SIG-M5 treated with dmso at 0.1 percent for 504 hours (cell line): ENCODE results near the gene ANAPC2.

Experiments
- DNase-seq: peaks from one replicate; lab custom pipeline; 2025; ENCODE audit not compliant: unreplicated experiment; lab: John Stamatoyannopoulos, UW

ANAPC2 gene, protein sequence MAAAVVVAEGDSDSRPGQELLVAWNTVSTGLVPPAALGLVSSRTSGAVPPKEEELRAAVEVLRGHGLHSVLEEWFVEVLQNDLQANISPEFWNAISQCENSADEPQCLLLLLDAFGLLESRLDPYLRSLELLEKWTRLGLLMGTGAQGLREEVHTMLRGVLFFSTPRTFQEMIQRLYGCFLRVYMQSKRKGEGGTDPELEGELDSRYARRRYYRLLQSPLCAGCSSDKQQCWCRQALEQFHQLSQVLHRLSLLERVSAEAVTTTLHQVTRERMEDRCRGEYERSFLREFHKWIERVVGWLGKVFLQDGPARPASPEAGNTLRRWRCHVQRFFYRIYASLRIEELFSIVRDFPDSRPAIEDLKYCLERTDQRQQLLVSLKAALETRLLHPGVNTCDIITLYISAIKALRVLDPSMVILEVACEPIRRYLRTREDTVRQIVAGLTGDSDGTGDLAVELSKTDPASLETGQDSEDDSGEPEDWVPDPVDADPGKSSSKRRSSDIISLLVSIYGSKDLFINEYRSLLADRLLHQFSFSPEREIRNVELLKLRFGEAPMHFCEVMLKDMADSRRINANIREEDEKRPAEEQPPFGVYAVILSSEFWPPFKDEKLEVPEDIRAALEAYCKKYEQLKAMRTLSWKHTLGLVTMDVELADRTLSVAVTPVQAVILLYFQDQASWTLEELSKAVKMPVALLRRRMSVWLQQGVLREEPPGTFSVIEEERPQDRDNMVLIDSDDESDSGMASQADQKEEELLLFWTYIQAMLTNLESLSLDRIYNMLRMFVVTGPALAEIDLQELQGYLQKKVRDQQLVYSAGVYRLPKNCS

DNA sequence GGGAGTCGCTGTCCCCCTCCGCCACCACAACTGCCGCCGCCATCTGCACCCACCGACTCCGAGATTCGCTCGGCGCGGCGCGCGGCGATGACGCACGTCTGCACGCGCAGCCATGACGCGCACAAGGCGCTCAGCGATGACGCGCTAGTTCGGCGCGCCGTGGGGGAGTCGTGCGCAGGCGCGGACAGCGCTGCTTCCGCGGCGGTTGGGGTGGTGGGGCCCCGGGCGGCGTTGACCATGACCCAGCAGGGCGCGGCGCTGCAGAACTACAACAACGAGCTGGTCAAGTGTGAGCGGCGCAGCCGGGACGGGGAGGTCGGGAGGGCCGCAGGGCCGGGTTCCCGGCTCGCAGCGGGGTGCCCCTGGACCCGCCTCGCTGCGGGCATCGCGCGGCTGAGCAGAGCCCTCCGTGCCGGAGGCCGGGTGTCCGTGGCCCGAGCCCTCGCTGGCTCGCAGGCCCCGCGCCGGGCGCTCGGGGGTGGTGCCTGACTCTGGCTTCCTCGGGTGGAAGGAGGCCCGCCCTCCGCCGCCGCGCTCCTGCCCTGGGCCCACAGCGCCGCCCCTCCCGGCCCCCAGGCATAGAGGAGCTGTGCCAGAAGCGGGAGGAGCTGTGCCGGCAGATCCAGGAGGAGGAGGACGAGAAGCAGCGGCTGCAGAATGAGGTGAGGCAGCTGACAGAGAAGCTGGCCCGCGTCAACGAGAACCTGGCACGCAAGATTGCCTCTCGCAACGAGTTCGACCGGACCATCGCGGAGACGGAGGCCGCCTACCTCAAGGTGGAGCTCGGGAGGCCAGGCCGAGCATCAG is at the start of gene ANAPC2, which contains the start of gene SSNA1:
ANAPC2 (minus strand) TSS at position 71 of the 807 bp plus-strand sequence; CDS start at position 43, 28 bp downstream.
SSNA1 (plus strand) TSS at position 187 of the 807 bp plus-strand sequence; CDS start at position 238, 51 bp downstream.
- peak; percentile 80 for DNase-seq

DNA sequence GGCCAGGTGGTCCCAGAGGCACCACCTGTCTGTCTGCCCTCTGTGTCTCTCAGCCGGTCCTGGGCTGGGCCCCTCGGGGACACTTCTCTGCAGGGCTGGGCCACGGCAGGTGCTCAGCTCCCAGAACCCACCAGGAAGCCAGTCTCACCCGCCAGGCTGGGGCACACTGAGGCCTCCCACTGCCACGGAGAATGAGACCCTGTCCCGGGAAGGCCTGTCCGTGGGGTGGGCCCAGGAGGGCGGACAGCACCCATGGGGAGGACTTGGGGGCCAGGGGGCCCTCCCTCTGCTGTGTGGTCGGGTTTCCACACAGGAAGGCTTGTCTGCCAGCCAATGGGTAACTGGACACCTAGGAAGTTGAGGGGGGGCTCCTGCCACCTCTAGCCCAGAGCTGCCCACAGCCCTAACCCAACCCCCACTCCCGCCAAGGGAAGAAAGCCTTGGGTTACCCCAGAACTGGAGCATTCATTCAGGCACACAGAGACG is 48.6 kb upstream of the ANAPC2 start:
- no peak for DNase-seq

DNA sequence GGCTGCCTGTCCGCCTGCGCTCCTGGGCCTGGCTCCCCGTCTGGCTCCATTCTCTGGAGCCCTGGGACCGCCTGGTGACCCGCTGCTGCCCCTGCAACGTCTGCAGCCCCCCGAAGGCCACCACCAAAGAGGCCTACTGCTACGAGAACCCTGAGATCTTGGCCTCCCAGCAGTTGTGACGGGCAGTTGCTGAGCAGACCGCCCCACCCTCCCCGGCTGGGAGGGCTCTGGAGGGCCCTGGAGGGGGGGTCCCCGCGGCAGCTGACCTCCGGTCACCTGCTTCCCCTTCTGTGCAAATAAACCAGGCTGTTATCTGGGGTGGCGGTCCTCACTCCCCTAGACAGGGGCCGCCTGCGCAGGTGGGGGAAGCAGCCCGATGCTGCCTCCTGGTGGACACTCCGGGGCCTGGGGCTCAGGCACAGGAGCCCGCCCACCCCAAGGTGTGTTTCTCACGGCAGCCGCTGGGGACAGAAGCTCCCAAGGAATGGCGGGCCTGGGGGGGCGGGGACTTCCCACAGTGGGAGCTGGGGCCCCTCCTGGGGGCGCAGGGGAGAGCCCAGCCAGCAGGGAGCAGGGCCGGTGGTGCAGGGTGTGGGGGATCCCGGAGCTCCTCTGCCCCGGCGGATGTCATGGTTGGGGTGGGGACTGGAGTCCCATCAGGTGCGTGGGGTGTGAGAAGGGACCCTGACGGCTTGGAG is 48.0 kb upstream of the ANAPC2 start:
- DNase-seq = peak; percentile 71

DNA sequence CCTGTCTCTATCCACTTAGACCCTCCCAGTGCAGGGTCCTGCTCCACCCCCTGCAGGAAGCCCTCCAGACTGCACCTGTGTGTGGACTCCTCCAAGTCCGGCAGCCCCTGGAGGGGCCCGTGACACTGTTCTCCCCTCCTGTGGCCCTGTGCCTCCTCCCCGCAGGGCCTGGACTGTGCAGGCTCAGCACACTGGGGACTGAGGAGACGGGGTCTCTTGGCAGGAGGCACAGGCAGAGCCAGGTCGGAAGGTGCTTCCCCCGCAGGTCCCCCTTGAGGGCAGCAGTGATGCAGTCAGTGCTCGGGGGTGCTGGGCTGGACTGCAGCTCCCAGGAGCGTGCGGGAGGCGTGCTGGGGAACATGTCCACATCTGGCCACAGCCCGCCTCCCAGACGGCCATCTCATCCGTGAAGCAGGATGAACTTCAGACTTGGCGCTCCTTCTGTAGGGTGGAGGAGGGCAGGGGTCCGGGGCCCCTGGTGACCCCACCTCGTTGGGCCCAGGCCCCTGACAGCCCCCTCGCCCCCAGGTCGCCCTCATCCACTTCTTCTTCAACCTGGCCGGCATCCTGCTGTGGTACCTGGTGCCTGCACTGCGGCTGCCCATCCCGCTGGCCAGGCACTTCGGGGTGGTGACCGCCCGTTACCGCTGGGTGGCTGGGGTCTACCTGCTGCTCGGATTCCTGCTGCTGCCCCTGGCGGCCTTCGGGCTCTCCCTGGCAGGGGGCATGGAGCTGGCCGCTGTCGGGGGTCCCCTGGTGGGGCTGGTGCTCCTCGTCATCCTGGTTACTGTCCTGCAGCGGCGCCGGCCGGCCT is 47.3 kb upstream of the ANAPC2 start:
- no peak for DNase-seq

DNA sequence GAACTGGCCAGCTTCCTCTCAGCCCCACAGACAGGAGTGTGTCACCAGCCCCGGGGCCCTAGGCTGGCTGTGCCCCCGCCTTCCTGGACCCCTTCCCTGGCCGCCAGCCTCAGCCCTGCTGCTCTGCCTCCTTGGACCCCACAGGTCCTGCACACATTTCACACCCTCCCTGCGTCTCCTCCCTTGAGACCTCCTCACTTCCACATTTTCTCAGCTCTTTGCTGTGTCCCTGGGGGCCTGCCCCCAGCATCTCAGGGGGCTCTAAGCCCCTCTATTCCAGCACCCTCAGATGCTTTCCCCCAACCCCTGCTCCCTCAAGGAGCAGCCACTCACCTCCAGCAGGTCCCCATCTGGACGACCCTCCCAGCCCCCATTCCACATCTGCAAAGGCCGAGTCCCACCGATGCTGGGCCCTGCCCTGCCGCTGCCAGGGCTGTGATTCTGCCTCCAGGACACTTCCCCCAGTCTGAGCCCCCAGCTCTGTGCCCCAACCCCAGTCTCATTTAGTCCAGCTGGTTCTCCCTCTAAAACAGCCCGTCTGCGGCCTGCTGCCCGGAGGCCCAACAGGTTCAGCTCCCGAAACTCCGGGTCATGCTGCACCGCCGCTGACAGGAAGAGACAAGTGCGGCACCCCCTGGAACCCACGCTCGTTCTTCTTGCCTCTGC is 46.5 kb upstream of the ANAPC2 start:
- no peak for DNase-seq

DNA sequence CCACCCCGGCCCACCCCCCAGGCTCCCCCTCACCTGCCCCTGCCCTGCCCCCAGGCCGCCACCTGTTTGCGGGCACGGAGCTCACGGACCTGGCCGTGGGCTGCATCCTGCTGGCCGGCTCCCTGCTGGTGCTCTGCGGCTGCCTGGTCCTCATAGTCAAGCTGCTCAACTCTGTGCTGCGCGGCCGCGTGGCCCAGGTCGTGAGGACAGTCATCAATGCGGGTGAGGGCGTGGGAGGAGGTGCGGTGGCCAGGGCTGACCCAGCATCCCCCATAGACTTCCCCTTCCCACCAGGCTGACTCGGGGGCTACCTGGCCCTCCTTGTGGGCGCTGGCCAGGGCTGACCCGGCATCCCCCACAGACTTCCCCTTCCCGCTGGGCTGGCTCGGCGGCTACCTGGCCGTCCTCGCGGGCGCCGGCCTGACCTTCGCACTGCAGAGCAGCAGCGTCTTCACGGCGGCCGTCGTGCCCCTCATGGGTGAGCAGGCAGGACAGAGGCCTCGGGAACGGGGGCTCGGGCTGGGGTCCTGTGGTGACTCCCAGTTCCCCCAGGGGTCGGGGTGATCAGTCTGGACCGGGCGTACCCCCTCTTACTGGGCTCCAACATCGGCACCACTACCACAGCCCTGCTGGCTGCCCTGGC is 45.8 kb upstream of the ANAPC2 start:
- DNase-seq = no peak

DNA sequence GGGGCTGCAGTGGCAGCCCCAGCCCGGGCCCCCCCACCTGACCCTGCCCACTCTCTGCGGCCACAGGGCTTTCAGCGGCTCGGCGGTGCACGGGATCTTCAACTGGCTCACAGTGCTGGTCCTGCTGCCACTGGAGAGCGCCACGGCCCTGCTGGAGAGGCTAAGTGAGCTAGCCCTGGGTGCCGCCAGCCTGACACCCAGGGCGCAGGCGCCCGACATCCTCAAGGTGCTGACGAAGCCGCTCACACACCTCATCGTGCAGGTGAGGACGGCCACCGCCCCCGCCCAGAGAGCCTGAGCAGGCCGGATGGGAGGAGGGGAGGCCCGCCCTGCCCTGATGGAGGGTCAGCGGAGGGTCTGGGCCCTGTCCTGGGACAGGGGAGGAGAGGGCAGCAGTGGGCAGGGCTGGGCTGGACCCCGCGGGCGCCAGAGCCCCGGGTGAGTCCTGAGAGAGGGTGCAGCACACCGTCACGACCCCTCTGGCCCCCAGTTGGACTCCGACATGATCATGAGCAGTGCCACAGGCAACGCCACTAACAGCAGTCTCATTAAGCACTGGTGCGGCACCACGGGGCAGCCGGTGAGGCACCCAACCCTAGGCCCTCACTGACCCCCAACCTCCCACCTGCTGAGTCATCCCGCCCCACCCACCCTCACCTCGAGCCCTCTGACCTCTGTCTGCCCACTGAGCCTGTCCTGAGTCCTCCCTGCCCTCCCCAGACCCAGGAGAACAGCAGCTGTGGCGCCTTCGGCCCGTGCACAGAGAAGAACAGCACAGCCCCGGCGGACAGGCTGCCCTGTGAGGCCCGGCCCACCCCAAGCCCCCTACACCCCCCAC is 45.0 kb upstream of the ANAPC2 start:
- no peak for DNase-seq

DNA sequence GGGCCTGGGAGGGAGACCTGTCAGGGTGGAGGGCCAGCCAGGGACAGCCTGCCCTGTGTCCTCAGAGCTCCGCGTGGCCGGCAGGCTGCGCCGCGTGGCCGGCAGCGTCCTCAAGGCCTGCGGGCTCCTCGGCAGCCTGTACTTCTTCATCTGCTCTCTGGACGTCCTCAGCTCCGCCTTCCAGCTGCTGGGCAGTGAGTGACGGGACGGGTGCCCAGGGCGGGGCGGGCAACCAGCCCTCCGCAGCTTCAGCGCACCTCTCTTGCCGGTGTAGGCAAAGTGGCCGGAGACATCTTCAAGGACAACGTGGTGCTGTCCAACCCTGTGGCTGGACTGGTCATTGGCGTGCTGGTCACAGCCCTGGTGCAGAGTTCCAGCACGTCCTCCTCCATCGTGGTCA is 44.1 kb upstream of the ANAPC2 start:
- DNase-seq = no peak

DNA sequence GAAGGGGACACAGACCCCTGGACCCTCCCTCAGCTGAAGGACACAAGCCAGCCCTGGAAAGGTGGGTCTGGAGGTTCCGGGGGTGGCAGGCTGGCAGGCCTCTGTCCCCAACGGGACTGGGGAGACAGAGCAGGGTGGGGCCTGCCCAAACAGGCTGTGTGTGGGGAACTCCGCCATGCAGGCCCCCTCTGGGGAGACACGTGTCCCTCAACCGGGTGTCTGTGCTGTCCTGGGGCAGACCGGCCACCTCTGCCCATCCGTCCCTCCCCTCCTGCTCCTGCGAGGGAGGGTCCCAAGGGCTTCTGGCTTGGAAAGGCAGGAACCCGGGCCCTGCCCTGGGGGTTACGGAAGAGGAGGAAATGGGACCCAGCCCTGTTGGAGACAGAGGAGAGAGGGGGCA is 43.7 kb upstream of the ANAPC2 start:
- no peak for DNase-seq

DNA sequence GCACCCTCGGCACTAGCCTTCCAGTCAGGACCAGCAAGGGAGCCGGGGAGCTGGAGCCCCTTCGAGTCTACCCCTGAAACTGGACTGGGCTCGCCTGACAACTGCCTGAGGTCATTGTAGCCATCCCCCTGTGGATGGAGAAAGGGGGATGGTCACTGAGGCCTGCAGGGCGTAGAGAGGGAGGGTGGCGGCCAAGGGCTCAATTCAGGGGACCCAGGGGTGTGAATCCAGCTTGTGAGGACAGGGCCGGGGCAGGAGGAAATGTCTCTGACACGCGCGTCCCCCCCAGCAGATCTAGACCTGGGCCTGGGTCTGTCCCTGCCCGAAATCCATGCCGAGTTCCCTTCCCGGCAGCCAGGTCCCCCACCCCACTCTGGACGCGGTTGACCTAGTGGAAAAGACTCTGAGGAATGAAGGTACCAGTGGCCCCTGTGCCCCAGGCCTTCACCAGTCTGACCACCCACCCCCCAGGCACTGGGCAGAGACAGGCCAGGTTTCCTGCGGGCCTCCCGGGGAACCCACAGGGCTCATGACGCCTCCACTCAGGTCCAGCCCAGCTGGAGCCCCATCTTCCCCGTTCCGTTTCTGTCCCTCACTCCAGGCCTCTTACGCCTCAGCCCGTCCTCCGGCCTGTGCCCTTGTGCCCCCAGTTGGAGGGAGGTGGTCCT is 43.1 kb upstream of the ANAPC2 start:
- no peak for DNase-seq

DNA sequence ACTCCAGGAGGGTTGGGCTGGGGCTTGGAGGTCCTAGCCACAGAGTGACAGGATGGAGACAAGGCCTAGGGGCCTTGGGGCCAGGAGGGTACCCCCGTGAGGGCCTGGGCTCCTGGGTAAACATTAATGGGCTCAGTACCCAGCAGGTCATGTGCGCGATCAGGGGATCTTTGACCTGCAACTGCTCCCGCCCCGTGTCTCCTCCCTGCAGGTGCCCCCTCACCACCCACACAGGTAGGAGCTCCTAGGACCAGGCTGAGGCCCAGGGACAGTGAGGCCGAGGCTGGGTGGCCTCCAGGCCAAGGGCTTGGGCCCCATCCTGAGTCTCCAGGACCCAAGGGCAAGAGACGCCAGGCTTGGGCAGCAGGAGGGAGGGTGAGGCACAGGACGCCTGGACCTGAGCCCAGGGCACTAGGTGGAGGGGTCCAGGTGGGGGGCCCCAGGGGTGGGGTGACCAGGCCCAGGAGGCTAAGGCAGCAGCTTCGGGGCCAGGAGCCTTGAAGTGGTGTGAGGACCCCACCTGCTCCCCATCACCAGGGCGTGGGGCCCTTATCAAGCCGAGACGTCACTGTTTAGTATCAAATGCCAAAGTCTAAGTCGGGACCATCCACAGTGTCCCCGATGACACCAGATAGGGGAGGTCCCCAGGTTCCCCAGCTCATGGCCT is 42.5 kb upstream of the ANAPC2 start, which contains the start of gene SLC34A3:
SLC34A3 (plus strand) TSS at position 197 of the 667 bp plus-strand sequence. CDS start 802 bp downstream, outside the sequence.
- no peak for DNase-seq

DNA sequence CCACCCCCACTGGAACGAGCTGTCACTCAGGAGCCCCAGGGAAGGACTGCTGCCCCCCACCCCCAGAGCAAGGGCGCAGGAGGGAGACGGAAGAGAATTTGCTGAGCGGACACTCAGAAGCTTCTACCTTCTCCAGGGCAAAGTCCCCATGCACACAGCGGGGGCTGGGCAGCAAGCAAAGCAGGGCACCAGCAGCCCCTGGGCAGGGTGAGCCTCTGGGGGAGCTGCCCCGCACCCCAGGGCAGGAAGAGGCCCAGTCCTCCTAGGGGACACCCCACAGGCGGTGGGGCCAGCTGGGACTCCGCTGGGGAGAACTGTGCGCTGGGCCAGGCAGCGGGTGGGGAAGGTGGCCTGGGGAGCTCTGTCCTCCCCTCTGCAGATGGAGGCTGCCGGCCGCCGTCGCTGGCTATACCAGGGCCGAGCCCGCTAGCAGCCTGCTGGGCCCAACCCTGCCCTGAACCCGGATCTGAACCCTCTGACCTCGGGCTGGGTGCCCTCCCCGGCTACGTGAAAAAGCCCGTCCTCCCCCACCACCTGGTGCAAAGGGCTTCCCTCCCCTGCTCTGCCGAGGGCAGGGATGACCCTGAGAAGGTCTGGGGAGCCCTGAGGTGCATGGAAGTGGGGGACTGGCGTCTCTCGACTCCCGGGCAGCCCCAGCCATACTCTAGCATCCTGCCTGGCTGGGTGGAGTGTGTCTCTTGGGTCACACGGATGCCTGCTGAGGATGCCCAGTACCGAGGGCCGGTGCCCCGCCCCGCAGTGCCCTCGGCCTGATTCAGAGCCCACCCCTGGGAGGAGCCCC is 41.7 kb upstream of the ANAPC2 start:
- no peak for DNase-seq

DNA sequence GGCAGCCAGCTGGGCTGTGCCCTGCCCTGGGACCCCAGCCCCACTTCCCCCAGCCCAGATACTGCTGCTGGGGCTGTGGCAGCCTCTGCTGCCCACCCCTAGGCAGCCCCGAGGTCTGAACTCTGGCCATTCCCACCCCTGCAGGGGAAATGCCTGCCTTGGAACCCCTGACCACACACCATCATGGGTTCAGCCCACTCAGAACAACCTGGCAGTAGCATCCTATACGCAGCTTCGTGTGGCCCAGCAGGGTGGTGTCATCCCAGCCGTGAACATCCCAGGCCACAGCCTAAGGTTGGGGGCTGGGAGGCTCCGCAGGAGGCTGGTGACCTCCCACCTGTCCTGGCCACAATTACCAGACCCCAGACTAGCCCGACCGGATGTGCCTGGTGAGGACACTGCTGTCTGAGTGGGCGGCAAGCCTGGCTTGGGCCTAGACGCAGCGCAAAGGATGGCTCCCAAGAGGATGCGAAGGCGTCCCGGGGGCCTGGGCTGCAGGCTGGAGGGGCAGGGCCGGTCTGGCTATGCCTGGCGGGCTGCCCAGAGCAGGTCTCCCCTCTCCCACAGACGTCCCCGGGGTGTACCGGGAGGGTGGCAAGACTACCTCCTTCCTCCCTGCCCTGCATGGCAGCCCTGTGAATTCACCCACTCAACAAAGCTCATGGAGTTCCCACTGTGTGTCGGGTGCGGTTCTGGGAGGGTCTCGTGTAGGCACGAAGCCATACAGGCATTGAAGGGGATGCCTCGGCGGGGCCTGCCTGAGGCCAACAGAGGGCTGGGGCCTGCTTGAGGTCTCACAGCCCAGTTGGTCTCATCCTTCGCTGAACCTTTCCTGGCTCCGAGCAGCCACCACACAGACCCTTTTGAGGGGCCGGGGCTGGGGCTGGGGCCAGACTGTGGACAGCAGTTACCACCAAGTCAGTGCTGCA is 40.9 kb upstream of the ANAPC2 start:
- no peak for DNase-seq

DNA sequence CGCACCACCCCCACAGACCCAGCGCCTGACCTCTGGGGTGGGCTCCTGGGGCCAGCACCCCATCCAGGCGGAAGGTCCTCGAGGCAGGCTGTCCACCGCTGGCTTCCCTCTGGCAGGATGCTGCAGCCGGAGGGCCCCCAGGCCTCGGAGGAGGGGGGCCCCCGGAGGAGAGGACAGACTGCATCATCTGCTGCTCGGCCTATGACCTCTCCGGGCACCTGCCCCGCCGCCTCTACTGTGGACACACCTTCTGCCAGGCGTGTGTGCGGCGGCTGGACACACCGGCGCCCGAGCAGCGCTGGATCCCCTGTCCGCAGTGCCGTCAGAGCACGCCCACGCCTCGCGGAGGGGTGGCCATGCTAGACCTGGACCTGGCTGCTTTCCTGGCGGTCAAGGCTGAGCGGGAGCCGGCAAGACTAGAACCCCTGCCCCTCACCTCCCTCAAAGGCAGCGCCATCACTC is 40.2 kb upstream of the ANAPC2 start:
- no peak for DNase-seq
